ENCODE measurements around the gene TOP3B.

The TOP3B gene

DNA sequence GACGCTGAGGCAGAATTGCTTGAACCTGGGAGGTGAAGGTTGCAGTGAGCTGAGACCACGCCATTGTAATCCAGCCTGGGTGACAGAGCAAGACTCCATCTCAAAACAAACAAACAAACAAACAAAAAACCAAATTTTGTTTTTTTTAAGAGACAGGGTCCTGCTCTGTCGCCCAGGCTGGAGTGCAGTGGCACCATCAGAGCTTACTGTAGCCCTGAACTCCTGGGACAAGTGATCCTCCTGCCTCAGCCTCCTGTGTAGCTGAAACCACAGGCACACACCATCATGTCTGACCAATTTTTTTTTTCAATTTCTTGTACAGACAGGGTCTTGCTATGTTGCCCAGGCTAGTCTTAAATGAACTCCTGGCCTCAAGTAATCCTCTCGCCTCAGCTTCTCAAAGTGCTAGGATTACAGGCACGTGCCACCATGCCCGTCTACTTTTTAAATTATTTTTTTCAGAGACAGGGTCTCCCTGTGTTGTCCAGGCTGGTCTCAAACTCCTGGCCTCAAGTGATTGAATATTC is 16.8 kb downstream of the TOP3B start:
- Histone ChIP-seq H3K4me3 (ENCODE audit: insufficient read depth, low read length, poor library complexity, severe bottlenecking) (no peak overlapping the region), H3K79me2 (ENCODE audit: insufficient read depth, low read length) (no peaks in the 10 kb centered on the region), H3K36me3 (ENCODE audit: low read length) (no peaks in the 10 kb centered on the region), H3K9me2 (replicated peaks; ENCODE audit: insufficient read depth, low read length) (no peaks in the 10 kb centered on the region), H3K27me3 (ENCODE audit: low read length) (no peaks in the 10 kb centered on the region), H3K9me3 (ENCODE audit: insufficient read depth, low read length) (no peaks in the 10 kb centered on the region), H4K20me1 (ENCODE audit: low read depth, low read length) (no peaks in the 10 kb centered on the region), H3K4me2 (ENCODE audit: low read depth, low read length, poor library complexity, severe bottlenecking) (no peak overlapping the region), H2AFZ (ENCODE audit: low read depth, low read length, severe bottlenecking) (no peak overlapping the region), H3K27ac (ENCODE audit: low read depth, low read length) (no peak overlapping the region), H3K9ac (ENCODE audit: low read length) (no peak overlapping the region), H3F3A (ENCODE audit: insufficient read depth) (no peaks in the 10 kb centered on the region)
- TF ChIP-seq, protein P1, sequence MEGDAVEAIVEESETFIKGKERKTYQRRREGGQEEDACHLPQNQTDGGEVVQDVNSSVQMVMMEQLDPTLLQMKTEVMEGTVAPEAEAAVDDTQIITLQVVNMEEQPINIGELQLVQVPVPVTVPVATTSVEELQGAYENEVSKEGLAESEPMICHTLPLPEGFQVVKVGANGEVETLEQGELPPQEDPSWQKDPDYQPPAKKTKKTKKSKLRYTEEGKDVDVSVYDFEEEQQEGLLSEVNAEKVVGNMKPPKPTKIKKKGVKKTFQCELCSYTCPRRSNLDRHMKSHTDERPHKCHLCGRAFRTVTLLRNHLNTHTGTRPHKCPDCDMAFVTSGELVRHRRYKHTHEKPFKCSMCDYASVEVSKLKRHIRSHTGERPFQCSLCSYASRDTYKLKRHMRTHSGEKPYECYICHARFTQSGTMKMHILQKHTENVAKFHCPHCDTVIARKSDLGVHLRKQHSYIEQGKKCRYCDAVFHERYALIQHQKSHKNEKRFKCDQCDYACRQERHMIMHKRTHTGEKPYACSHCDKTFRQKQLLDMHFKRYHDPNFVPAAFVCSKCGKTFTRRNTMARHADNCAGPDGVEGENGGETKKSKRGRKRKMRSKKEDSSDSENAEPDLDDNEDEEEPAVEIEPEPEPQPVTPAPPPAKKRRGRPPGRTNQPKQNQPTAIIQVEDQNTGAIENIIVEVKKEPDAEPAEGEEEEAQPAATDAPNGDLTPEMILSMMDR (IDR thresholded peaks at IDR 0.05; ENCODE audit: insufficient read depth, low read length, poor library complexity, severe bottlenecking) = no peak
- TF ChIP-seq EZH2phosphoT487 (conservative IDR thresholded peaks at IDR 0.05; ENCODE audit: low read length) = no peak

DNA sequence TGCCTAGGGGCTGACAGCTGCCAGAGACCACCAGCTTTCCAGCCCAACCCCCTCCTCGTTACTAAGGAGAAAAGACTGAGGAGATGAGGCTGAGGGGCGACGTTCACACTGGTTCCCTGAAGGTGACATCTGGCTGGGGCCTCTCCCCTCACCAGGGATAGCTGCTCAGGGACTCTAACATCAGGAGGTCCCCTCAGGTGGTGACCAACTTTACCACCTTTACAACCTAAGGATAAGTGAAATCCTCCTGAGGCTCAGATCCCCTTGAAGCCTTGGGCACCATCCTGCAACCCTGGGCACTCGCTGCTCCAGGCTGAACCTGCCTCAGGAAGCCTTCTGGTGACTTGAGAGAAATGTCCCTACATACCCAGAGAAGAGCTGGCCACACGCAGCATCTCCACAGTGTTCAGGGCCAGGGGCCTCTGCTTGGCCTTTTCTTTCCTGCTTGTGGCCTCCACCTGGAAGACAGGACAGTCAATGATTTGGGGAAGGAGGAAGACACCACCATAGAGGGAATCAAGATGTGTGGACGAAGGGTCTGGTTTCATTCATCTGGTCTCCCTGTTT is 17.6 kb downstream of the TOP3B start:
- Histone ChIP-seq H4K20me1 (ENCODE audit: low read depth, low read length) (no peaks in the 10 kb centered on the region), H3K4me2 (ENCODE audit: low read depth, low read length, poor library complexity, severe bottlenecking) (no peak overlapping the region), H3K27ac (ENCODE audit: low read depth, low read length) (no peak overlapping the region), H3K27me3 (ENCODE audit: low read length) (no peaks in the 10 kb centered on the region), H3K9me3 (ENCODE audit: insufficient read depth, low read length) (no peaks in the 10 kb centered on the region), H3K36me3 (ENCODE audit: low read length) (no peaks in the 10 kb centered on the region), H3K9ac (ENCODE audit: low read length) (no peak overlapping the region), H3K4me3 (ENCODE audit: insufficient read depth, low read length, poor library complexity, severe bottlenecking) (no peak overlapping the region), H3K79me2 (ENCODE audit: insufficient read depth, low read length) (no peaks in the 10 kb centered on the region), H2AFZ (ENCODE audit: low read depth, low read length, severe bottlenecking) (no peak overlapping the region), H3F3A (ENCODE audit: insufficient read depth) (no peaks in the 10 kb centered on the region), H3K9me2 (replicated peaks; ENCODE audit: insufficient read depth, low read length) (no peaks in the 10 kb centered on the region)
- TF ChIP-seq, protein P1 (IDR thresholded peaks at IDR 0.05; ENCODE audit: insufficient read depth, low read length, poor library complexity, severe bottlenecking) = no peak
- TF ChIP-seq EZH2phosphoT487 (conservative IDR thresholded peaks at IDR 0.05; ENCODE audit: low read length) = no peak

DNA sequence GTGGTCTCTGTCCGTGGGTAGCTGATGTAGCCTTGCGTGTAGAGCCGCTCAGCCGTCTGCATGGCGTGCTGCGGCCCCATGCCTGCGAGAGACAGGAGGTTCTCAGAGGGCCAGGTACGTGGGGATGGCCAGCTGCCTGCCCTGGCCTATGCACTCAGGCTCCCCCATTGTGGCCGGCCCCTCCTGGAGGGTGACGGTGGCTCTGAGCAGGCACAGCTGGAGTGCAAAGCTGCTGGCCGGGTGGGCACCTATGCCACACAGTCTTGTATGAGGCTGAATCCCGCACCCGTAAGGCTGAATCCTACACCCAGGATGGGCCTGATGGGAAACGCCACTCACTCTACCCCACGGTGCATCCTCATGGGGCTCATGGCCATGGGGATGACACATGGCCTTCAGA is 18.4 kb downstream of the TOP3B start:
- H3F3A ChIP-seq (ENCODE audit: insufficient read depth) = no peaks in the 10 kb centered on the region
- H4K20me1 ChIP-seq (ENCODE audit: low read depth, low read length) = no peaks in the 10 kb centered on the region
- no peaks in the 10 kb centered on the region for H3K36me3 ChIP-seq (ENCODE audit: low read length)
- H2AFZ ChIP-seq (ENCODE audit: low read depth, low read length, severe bottlenecking) = no peak overlapping the region
- TF ChIP-seq EZH2phosphoT487 (conservative IDR thresholded peaks at IDR 0.05; ENCODE audit: low read length) = no peak
- TF ChIP-seq, protein P1 (IDR thresholded peaks at IDR 0.05; ENCODE audit: insufficient read depth, low read length, poor library complexity, severe bottlenecking) = no peak
- no peak overlapping the region for H3K4me2 ChIP-seq (ENCODE audit: low read depth, low read length, poor library complexity, severe bottlenecking)
- no peaks in the 10 kb centered on the region for H3K9me3 ChIP-seq (ENCODE audit: insufficient read depth, low read length)
- no peaks in the 10 kb centered on the region for H3K9me2 ChIP-seq (replicated peaks; ENCODE audit: insufficient read depth, low read length)
- no peaks in the 10 kb centered on the region for H3K27me3 ChIP-seq (ENCODE audit: low read length)
- H3K27ac ChIP-seq (ENCODE audit: low read depth, low read length) = no peak overlapping the region
- no peak overlapping the region for H3K4me3 ChIP-seq (ENCODE audit: insufficient read depth, low read length, poor library complexity, severe bottlenecking)
- no peaks in the 10 kb centered on the region for H3K79me2 ChIP-seq (ENCODE audit: insufficient read depth, low read length)
- H3K9ac ChIP-seq (ENCODE audit: low read length) = no peak overlapping the region

All from SU-DHL-6 (cell line).